Peyer's patch (tissue), 4 donors: ENCODE measurements around the gene TSPAN33. TPM values are rescaled to one million over a fixed set of nuclear protein-coding genes. Genes with fewer than 3 reads are reported as not detected.
A peak's percentile ranks its signal among the peaks of the same experiment; 100 is the strongest.
"Not testable (repeated sequence)": the region's sequence is repeated elsewhere in the genome, so short reads cannot be mapped to it uniquely, and the experiment has no call there.

Experiments
- DNase-seq, 3 donors: peaks; one replicate each; pipeline ENCODE4 v3.0.0-alpha.2; 2017 to 2019
- H3K27ac ChIP-seq, 4 donors: fragments of 200-600 bp; sonication (generic); one replicate each; pipeline ENCODE4 v1.5.1; 2016 to 2019
- H3K27me3 ChIP-seq, 2 donors: fragments of 200-600 bp; sonication (generic); one replicate each; pipeline ENCODE4 v1.5.1; 2019
- H3K36me3 ChIP-seq, 3 donors: fragments of 200-600 bp; sonication (generic); one replicate each; pipeline ENCODE4 v1.5.1; 2016 to 2019
- H3K4me1 ChIP-seq, 4 donors: fragments of 200-600 bp; sonication (generic); one replicate each; pipeline ENCODE4 v1.5.1; 2016 to 2019
- H3K4me3 ChIP-seq, 4 donors: fragments of 200-600 bp; sonication (generic); 1 replicate in 3 of 4; 2 replicates in 1 of 4; pipeline ENCODE4 v1.5.1; 2016 to 2019; ENCODE audit warnings: mild to moderate bottlenecking in 1 of 4
- H3K9me3 ChIP-seq, 4 donors: fragments of 200-600 bp; sonication (generic); one replicate each; pipeline ENCODE4 v1.5.1; 2016 to 2019; ENCODE audit warnings: mild to moderate bottlenecking in 1 of 4
- POLR2A ChIP-seq, 2 donors: fragments of 450-650 bp; IDR thresholded peaks; one replicate each; pipeline ENCODE4 v1.5.1; 2017; ENCODE audit warnings: antibody characterized with exemption in 2 of 2, mild to moderate bottlenecking in 2 of 2, moderate library complexity in 2 of 2
- small RNA-seq, 2 donors: library from RNA; depleted of rRNA; stranded (forward); fragments of <200 nt; gene quantifications; one replicate each; pipeline ENCODE3, GENCODE V24; 2016
- total RNA-seq, 4 donors: library from RNA; depleted of rRNA; stranded (reverse); fragments of >200 nt; gene quantifications; one replicate each; pipeline ENCODE4 v1.1.0, GENCODE V29; 2016
- TF ChIP-seq, protein P1 (sequence below), 6 experiments: fragments of 450-650 bp in 4 of 6; fragments of 200-600 bp in 2 of 6; sonication (generic) in 1 of 6; IDR thresholded peaks; one replicate each; pipeline ENCODE4 v1.5.1; 2017 to 2019; ENCODE audit warnings: antibody characterized with exemption in 6 of 6, mild to moderate bottlenecking in 3 of 6, moderate library complexity in 1 of 6

TSPAN33 gene
- total RNA-seq, 4 donors from 2014 or later, result 1.0 to 28.9 (median 3.5) TPM

DNA sequence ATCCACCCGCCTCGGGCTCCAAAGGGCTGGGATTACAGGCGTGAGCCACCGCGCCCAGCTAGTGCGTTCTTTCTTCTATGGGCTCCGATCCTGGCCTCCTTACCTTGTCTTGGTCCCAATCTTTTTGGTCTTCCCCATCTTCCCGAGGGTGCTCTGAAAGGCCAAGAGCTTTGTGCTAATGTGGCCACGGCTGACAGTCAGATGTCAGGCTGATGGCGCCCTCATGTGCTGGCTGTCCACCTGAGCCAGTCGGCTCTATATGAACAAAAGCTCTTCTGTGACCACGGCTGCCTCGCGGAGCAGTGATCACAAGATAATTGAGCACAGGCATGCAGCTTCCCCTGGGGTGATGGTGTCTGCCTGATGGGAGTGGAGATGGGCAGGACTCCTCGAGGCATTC lies 69.3 kb downstream of the TSPAN33 start:
- Histone ChIP-seq H3K36me3 (no peaks in the 10 kb centered on the region), H3K4me1 (peaks cover 0 to 5% (median 0%) of the 10 kb centered on the region in 4 donors), H3K27me3 (no peaks in the 10 kb centered on the region), H3K9me3 (no peaks in the 10 kb centered on the region), H3K4me3 (no peak overlapping the region), H3K27ac (no peak overlapping the region)
- DNase-seq, result peak in 1 of 3 donors; percentile 17
- TF ChIP-seq POLR2A (IDR thresholded peaks at IDR 0.05), result no peak
- TF ChIP-seq, protein P1, sequence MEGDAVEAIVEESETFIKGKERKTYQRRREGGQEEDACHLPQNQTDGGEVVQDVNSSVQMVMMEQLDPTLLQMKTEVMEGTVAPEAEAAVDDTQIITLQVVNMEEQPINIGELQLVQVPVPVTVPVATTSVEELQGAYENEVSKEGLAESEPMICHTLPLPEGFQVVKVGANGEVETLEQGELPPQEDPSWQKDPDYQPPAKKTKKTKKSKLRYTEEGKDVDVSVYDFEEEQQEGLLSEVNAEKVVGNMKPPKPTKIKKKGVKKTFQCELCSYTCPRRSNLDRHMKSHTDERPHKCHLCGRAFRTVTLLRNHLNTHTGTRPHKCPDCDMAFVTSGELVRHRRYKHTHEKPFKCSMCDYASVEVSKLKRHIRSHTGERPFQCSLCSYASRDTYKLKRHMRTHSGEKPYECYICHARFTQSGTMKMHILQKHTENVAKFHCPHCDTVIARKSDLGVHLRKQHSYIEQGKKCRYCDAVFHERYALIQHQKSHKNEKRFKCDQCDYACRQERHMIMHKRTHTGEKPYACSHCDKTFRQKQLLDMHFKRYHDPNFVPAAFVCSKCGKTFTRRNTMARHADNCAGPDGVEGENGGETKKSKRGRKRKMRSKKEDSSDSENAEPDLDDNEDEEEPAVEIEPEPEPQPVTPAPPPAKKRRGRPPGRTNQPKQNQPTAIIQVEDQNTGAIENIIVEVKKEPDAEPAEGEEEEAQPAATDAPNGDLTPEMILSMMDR (IDR thresholded peaks at IDR 0.05), result no peak

DNA sequence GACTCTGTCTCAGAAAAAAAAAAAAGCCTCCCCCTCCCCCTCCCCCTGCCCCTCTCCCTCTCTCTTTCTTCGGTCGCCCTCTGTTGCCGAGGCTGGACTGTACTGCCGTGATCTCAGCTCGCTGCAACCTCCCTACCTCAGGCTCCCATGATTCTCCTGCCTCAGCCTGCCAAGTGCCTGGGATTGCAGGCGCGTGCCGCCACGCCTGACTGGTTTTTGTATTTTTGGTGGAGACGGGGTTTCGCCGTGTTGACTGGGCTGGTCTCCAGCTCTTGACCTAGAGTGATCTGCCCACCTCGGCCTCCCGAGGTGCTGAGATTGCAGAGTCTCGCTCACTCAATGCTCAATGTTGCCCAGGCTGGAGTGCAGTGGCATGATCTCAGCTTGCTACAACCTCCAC lies 71.2 kb downstream of the TSPAN33 start:
- not testable (repeated sequence) for H3K27ac ChIP-seq, DNase-seq, H3K27me3 ChIP-seq, H3K4me1 ChIP-seq, H3K4me3 ChIP-seq, H3K9me3 ChIP-seq, H3K36me3 ChIP-seq

DNA sequence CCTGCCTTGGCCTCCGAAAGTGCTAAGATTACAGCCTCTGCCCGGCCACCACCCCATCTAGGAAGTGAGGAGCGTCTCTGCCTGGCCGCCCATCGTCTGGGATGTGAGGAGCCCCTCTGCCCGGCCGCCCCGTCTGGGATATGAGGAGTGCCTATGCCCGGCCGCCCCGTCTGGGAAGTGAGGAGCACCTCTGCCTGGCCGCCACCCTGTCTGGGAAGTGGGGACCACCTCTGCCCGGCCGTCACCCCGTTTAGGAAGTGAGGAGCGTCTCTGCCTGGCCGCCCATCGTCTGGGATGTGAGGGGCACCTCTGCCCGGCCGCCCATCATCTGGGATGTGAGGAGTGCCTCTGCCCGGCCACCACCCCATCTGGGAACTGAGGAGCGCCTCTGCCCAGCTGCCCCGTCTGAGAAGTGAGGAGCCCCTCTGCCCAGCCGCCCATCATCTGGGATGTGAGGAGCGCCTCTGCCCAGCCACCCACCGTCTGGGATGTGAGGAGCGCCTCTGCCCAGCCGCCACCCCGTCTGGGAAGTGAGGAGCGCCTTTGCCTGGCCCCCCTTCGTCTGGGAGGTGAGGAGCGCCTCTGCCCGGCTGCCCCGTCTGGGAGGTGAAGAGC lies 71.7 kb downstream of the TSPAN33 start:
- not testable (repeated sequence) for H3K4me3 ChIP-seq, H3K9me3 ChIP-seq, H3K4me1 ChIP-seq, H3K27ac ChIP-seq, H3K27me3 ChIP-seq, H3K36me3 ChIP-seq
- peak in 1 of 3 donors; percentile 10 for DNase-seq

DNA sequence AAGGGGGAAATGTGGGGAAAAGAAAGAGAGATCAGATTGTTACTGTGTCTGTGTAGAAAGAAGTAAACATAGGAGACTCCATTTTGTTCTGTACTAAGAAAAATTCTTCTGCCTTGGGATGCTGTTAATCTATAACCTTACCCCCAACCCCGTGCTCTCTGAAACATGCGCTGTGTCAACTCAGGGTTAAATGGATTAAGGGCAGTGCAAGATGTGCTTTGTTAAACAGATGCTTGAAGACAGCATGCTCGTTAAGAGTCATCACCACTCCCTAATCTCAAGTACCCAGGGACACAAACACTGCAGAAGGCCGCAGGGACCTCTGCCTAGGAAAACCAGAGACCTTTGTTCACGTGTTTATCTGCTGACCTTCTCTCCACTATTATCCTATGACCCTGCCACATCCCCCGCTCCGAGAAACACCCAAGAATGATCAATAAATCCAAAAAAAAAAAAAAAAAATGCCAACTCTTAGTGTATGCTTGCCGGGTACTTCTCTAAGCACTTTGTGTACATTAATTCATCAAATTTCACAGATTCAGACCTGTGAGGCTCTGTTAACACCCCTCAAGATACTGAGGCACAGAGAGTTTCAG lies 72.4 kb downstream of the TSPAN33 start:
- not testable (repeated sequence) for H3K27me3 ChIP-seq, DNase-seq, H3K36me3 ChIP-seq, H3K4me1 ChIP-seq, H3K27ac ChIP-seq, H3K9me3 ChIP-seq, H3K4me3 ChIP-seq

DNA sequence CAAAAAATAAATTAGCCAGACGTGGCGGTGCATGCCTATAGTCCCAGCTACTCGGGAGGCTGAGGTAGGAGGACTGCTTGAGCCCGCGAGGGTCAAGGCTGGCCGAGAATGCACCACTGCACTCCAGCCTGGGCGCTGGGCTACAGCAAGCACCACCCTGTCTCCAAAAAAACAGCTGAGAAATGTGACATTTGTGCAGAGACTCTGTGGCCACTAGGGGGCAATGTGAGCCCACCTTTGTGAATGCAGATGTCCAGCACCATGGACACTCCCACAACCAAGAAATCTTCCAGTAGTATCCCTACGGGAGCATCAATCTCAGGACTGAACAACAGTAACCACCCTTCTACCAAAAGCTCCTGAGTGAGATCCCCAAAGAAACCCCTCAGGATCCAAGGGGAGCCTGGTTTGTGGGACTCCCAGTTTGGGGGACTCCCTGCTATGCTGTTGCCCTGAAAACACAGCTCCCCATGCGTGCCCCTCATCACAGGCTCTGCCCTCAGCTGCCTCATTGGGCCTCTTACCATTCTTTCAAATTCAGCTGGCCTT lies 74.1 kb downstream of the TSPAN33 start:
- H3K4me1 ChIP-seq, result peaks cover 0 to 5% (median 0%) of the 10 kb centered on the region in 4 donors
- DNase-seq, result peak; percentile 80 to 94 (median 82)
- H3K27ac ChIP-seq, result no peak overlapping the region
- no peak overlapping the region for H3K4me3 ChIP-seq
- H3K9me3 ChIP-seq, result no peaks in the 10 kb centered on the region
- H3K36me3 ChIP-seq, result no peaks in the 10 kb centered on the region
- TF ChIP-seq, protein P1 (IDR thresholded peaks at IDR 0.05), result peak; percentile 77 to 93 (median 92)
- TF ChIP-seq POLR2A (IDR thresholded peaks at IDR 0.05), result no peak
- H3K27me3 ChIP-seq, result no peaks in the 10 kb centered on the region

DNA sequence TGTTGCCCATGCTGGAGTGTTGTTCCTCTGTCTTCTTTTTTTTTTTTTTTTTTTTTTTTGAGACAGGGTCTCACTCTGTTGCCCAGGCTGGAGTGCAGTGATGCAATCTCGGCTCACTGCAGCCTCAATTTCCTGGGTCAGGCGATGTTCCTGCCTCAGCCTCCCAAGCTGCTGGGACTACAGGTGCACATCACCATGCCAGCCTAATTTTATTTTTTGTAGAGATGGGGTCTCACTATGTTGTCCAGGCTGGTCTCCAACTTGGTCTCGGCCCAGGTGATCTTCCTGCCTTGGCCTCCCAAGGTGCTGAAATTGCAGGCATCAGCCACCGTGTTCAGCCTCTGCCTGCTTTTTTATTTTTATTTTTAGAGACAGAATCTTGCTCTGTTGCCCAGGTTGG lies 74.7 kb downstream of the TSPAN33 start:
- not testable (repeated sequence) for H3K36me3 ChIP-seq, H3K27me3 ChIP-seq, DNase-seq, H3K27ac ChIP-seq, H3K9me3 ChIP-seq, H3K4me3 ChIP-seq, H3K4me1 ChIP-seq

Small RNAs within 50 kb of the gene (small RNA-seq; reads per million reads assigned to genes)
- gene RNY1P11, result 0 reads per million in 2 donors

Other genes starting within 250 kb of the TSPAN33 start
- 10 to 100 TPM in 1 of 4 donors, 1 to 10 TPM in 3; 3.3 to 14.1 (median 6.7) TPM for gene KCP, start 234.0 kb upstream of the TSPAN33 start, total RNA-seq
- gene IRF5, start 206.8 kb upstream of the TSPAN33 start, total RNA-seq, result 10 to 100 TPM; 16.9 to 27.1 (median 21.7) TPM
- 10 to 100 TPM; 25.2 to 55.3 (median 42.1) TPM for gene TNPO3, start 89.6 kb upstream of the TSPAN33 start, total RNA-seq
- gene SMO, start 43.9 kb downstream of the TSPAN33 start, total RNA-seq, result 10 to 100 TPM in 1 of 4 donors, 1 to 10 TPM in 2, under 1 TPM in 1; 0.70 to 14.9 (median 2.2) TPM
- gene AHCYL2, start 80.3 kb downstream of the TSPAN33 start, total RNA-seq, result 100 to 1,000 TPM in 1 of 4 donors, 10 to 100 TPM in 3; 37.1 to 186 (median 60.0) TPM